Upper lobe of left lung (tissue), 6 donors: ENCODE measurements around the gene CD200R1. TPM values are rescaled to one million over a fixed set of nuclear protein-coding genes. Genes with fewer than 3 reads are reported as not detected.

Source experiments
- ATAC-seq, 2 donors: fragments of 200-7000 bp; cut with Tn5 transposase; one replicate each; pipeline ENCODE4 v1.9.1; 2022; ENCODE audit warnings: mild to moderate bottlenecking in 2 of 2, moderate library complexity in 2 of 2; ENCODE audit not compliant: low FRiP score in 2 of 2
- DNase-seq, 2 donors: peaks; one replicate each; pipeline ENCODE4 v3.0.0-alpha.2; 2019 to 2020
- H3K27ac ChIP-seq, 4 donors: fragments of 200-600 bp; sonication (generic); one replicate each; pipeline ENCODE4 v1.5.1; 2016 to 2019
- H3K27me3 ChIP-seq, 4 donors: fragments of 200-600 bp; sonication (generic); one replicate each; pipeline ENCODE4 v1.5.1; 2017 to 2019
- H3K36me3 ChIP-seq, 4 donors: fragments of 200-600 bp; sonication (generic); one replicate each; pipeline ENCODE4 v1.5.1; 2016 to 2019
- H3K4me1 ChIP-seq, 4 donors: fragments of 200-600 bp; sonication (generic); one replicate each; pipeline ENCODE4 v1.5.1; 2018 to 2019
- H3K4me3 ChIP-seq, 4 donors: fragments of 200-600 bp; sonication (generic); one replicate each; pipeline ENCODE4 v1.5.1; 2017 to 2019; ENCODE audit warnings: mild to moderate bottlenecking in 2 of 4, moderate library complexity in 1 of 4
- H3K9me3 ChIP-seq, 4 donors: fragments of 200-600 bp; sonication (generic); one replicate each; pipeline ENCODE4 v1.5.1; 2018 to 2019
- CTCF ChIP-seq, 6 experiments: fragments of 450-650 bp in 4 of 6; fragments of 200-600 bp in 2 of 6; sonication (generic) in 2 of 6; IDR thresholded peaks; one replicate each; pipeline ENCODE4 v1.5.1; 2016 to 2019; ENCODE audit warnings: antibody characterized with exemption in 6 of 6
- EP300 ChIP-seq, 4 donors: sonication (generic); formaldehyde crosslinking; IDR thresholded peaks; one replicate each; pipeline ENCODE4 v1.5.1; 2017; ENCODE audit warnings: antibody characterized with exemption in 4 of 4, control low read depth in 2 of 4
- POLR2A ChIP-seq, 4 donors: fragments of 450-650 bp; IDR thresholded peaks; one replicate each; pipeline ENCODE4 v1.5.1; 2016 to 2017; ENCODE audit warnings: antibody characterized with exemption in 4 of 4, mild to moderate bottlenecking in 2 of 4
- POLR2AphosphoS5 ChIP-seq, 2 donors: sonication (generic); formaldehyde crosslinking; IDR thresholded peaks; one replicate each; pipeline ENCODE4 v1.5.1; 2017; ENCODE audit warnings: antibody characterized with exemption in 2 of 2
- WGBS, 2 donors: methylation state at CpG; one replicate each; pipeline ENCODE4 v1.1.5; 2017 to 2018; 5-methylcytosine and 5-hydroxymethylcytosine counted together
- total RNA-seq, 6 donors: library from RNA; depleted of rRNA in 4 of 6; stranded (reverse); fragments of >200 nt in 4 of 6; gene quantifications; one replicate each; pipeline versions ENCODE4 v1.1.0 to v1.2.1, GENCODE V29; 2016 to 2021
- donor health status: DM: no; HTN: no; CAD: no; lungs with moderate emphysema.
- donor health status: DM: no; HTN: yes; CAD: no; lungs with severe emphysema.

Gene CD200R1
- total RNA-seq, 6 donors from 2014 or later, result under 0.01 to 2.5 (median 1.1) TPM; not detected in 1

- TF ChIP-seq CTCF (IDR thresholded peaks at IDR 0.05), result no peak
- no peak for TF ChIP-seq POLR2A (IDR thresholded peaks at IDR 0.05)
- TF ChIP-seq POLR2AphosphoS5 (IDR thresholded peaks at IDR 0.05), result no peak
- TF ChIP-seq EP300 (IDR thresholded peaks at IDR 0.05), result no peak
- DNase-seq (no peak), ATAC-seq (no peak)
- Histone ChIP-seq H3K27me3 (no peaks in the 10 kb centered on the region), H3K4me3 (no peak overlapping the region), H3K4me1 (no peaks in the 10 kb centered on the region), H3K9me3 (peaks cover 0 to 10% (median 5%) of the 10 kb centered on the region in 4 donors), H3K27ac (no peak overlapping the region), H3K36me3 (no peaks in the 10 kb centered on the region)
- WGBS, 2 donors, result 71 to 72% methylated on average over 2 of the region's 2 CpGs
These were observed 101.3 kb downstream of the CD200R1 start for GRCh38 chr3:112873632-112874031.

- WGBS, 2 donors, result 82 to 100% methylated on average over 1 to 3 of the region's 3 CpGs
- Histone ChIP-seq H3K27ac (no peak overlapping the region), H3K4me3 (no peak overlapping the region), H3K27me3 (no peaks in the 10 kb centered on the region), H3K4me1 (no peaks in the 10 kb centered on the region), H3K36me3 (no peaks in the 10 kb centered on the region), H3K9me3 (peaks cover 0 to 10% (median 5%) of the 10 kb centered on the region in 4 donors)
- DNase-seq (no peak), ATAC-seq (no peak)
- TF ChIP-seq POLR2AphosphoS5 (IDR thresholded peaks at IDR 0.05) (no peak), CTCF (IDR thresholded peaks at IDR 0.05) (no peak), POLR2A (IDR thresholded peaks at IDR 0.05) (no peak), EP300 (IDR thresholded peaks at IDR 0.05) (no peak)
These were observed 103.2 kb downstream of the CD200R1 start for GRCh38 chr3:112871735-112872134.

Other genes starting within 250 kb of the CD200R1 start
- gene CD200R1L, start 128.2 kb downstream of the CD200R1 start, total RNA-seq, result not detected
- 10 to 100 TPM in 5 of 6 donors, 1 to 10 TPM in 1; 5.8 to 36.6 (median 14.4) TPM for gene GTPBP8, start 15.9 kb upstream of the CD200R1 start, total RNA-seq
- gene BOC, start 236.5 kb upstream of the CD200R1 start, total RNA-seq, result 10 to 100 TPM in 1 of 6 donors, 1 to 10 TPM in 5; 2.6 to 18.3 (median 4.5) TPM